Calu3 (cell line): ENCODE results near the gene TFDP2. TPM values are rescaled to one million over a fixed set of nuclear protein-coding genes. Genes with fewer than 3 reads are reported as not detected.
"Not testable (repeated sequence)": the region's sequence is repeated elsewhere in the genome, so short reads cannot be mapped to it uniquely, and the experiment has no call there.

ENCODE experiments used
- BruUV-seq: library from RNA; stranded (reverse); fragments of 400-500 nt; replicated peaks from 2 replicates; lab custom pipeline; 2021; lab: Mats Ljungman, UMichigan
- CTCF ChIA-PET: fragments of 300-600 bp; sonication (Branson Sonifier 250); formaldehyde crosslinking; loops from one replicate; lab custom pipeline; 2022; ENCODE audit warnings: antibody characterized with exemption; lab: Charles Lee
- DNase-seq: peaks from one replicate; pipeline ENCODE4 v3.0.0; 2022
- H3K27ac Mint-ChIP-seq: one replicate; pipeline ENCODE4 v1.8.0; 2022; ENCODE audit warnings: mixed read lengths; ENCODE audit not compliant: unreplicated experiment
- H3K27me3 Mint-ChIP-seq: one replicate; pipeline ENCODE4 v1.8.0; 2022; ENCODE audit warnings: mixed read lengths; ENCODE audit not compliant: unreplicated experiment
- H3K36me3 Mint-ChIP-seq: one replicate; pipeline ENCODE4 v1.8.0; 2022; ENCODE audit warnings: mild to moderate bottlenecking, moderate library complexity, mixed read lengths; ENCODE audit not compliant: insufficient read depth, unreplicated experiment
- H3K4me1 Mint-ChIP-seq: one replicate; pipeline ENCODE4 v1.8.0; 2022; ENCODE audit warnings: mild to moderate bottlenecking, low read depth, mixed read lengths; ENCODE audit not compliant: unreplicated experiment
- H3K4me3 Mint-ChIP-seq: one replicate; pipeline ENCODE4 v1.8.0; 2022; ENCODE audit warnings: mild to moderate bottlenecking, low read depth, moderate library complexity, mixed read lengths; ENCODE audit not compliant: unreplicated experiment
- H3K9me3 Mint-ChIP-seq: one replicate; pipeline ENCODE4 v1.8.0; 2022; ENCODE audit warnings: low read depth, mixed read lengths; ENCODE audit not compliant: unreplicated experiment
- CTCF ChIP-seq: fragments of 200-600 bp; IDR thresholded peaks from one replicate; pipeline ENCODE4 v1.8.0; 2022; ENCODE audit warnings: antibody characterized with exemption; ENCODE audit not compliant: unreplicated experiment
- intact Hi-C: fragments of 100-400 bp; cut with micrococcal nuclease; formaldehyde crosslinking; loops from one replicate; pipeline ENCODE4 v1.10.0; 2022; ENCODE audit not compliant: unreplicated experiment
- total RNA-seq: library from RNA; stranded (reverse); gene quantifications from 2 replicates; pipeline ENCODE4 v1.2.3, GENCODE V29; 2022

The TFDP2 gene
- total RNA-seq, 1 experiment from 2014 or later, result 54.8 TPM

GRCh38 chr3:141981084-141981483 is 168.3 kb downstream of the TFDP2 start:
- no TSS peak for BruUV-seq
- Mint-ChIP-seq H3K9me3 (no peaks in the 10 kb centered on the region), H3K27ac (no peak overlapping the region), H3K27me3 (no peaks in the 10 kb centered on the region), H3K4me1 (no peaks in the 10 kb centered on the region), H3K36me3 (peaks cover 5% of the 10 kb centered on the region), H3K4me3 (no peak overlapping the region)
- no peak for DNase-seq
- intact Hi-C loops, result no loop called here
- CTCF ChIA-PET, result no interaction called here
- TF ChIP-seq CTCF, result no peak

DNA sequence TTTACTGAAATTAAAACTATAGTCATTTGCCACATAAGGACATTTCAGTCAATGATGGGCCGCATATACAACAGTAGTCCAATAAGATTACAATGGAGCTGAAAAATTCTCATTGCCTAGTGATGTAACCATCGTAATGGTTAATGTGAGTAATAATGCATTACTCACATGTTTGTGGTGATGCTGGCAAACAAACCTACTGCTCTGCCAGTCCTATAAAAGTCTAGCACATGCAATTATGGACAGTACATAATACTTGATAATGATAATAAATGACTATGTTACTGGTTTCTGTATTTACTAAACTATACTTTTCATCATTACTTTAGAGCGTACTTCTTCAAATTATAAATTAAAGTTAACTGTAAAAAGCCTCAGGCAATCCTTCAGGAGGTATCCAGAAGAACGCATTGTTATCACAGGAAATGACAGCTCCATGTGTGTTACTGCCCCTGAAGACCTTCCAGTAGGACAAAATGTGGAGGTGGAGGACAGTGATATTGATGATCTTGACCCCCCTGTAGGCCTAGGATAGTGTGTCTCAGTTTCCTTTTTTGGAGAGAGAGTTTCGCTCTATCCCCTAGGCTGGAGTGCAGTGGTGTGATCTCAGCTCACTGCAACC is 170.2 kb downstream of the TFDP2 start:
- no peak for DNase-seq
- no peaks in the 10 kb centered on the region for H3K9me3 Mint-ChIP-seq
- CTCF ChIA-PET, result interaction anchor here (0.6 to 0.7 kb wide), 2 partner anchors 393 to 519 kb away, joined by 3 read pairs; no protein-coding TSS in a partner anchor
- no peaks in the 10 kb centered on the region for H3K27me3 Mint-ChIP-seq
- no peaks in the 10 kb centered on the region for H3K4me1 Mint-ChIP-seq
- H3K36me3 Mint-ChIP-seq, result peaks cover 5% of the 10 kb centered on the region
- intact Hi-C loops, result no loop called here
- no TSS peak for BruUV-seq
- H3K27ac Mint-ChIP-seq, result no peak overlapping the region
- no peak for TF ChIP-seq CTCF
- H3K4me3 Mint-ChIP-seq, result no peak overlapping the region

DNA sequence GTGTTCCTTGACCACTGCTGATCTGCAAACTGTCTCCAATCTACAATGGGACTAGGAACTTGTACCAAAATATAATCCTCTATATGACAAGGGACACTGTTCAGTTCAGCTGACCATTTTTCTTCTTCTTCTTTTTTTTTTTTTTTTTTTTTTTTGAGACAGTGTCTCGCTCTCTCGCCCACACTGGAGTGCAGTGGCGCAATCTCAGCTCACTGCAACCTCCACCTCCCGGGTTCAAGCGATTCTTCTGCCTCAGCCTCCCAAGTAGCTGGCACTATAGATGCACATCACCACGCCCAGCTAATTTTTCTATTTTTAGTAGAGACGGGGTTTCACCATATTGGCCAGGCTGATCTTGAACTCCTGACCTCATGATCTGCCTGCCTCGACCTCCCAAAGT is 174.6 kb downstream of the TFDP2 start:
- H3K27me3 Mint-ChIP-seq, intact Hi-C loops, DNase-seq, H3K27ac Mint-ChIP-seq, H3K36me3 Mint-ChIP-seq, H3K9me3 Mint-ChIP-seq, BruUV-seq, H3K4me3 Mint-ChIP-seq, H3K4me1 Mint-ChIP-seq: not testable (repeated sequence)
- CTCF ChIA-PET, result interaction anchor here (0.6 kb wide), 1 partner anchor 854 kb away, joined by 5 read pairs; no protein-coding TSS in a partner anchor

DNA sequence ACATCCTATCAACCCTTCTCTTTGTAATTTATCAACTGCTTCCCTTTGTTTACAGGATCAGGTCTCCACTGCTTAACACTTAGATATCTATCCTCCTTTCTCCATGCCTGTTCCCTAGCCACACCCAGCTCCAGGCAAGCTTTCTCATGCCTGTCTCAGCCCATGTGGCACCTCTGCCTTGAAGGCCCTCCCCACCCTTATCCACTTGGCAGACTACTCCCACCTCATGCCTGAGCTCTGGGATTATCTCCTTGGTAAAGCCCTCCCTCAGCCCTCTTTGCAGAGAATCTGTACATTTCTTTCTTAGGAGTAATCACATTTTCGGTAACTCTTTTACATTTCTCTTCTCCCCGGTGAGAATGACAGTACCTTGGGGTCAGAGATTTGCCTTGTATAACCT is 176.9 kb downstream of the TFDP2 start:
- CTCF ChIA-PET, result no interaction called here
- intact Hi-C loops, result no loop called here
- DNase-seq, result no peak
- Mint-ChIP-seq H3K27me3 (no peaks in the 10 kb centered on the region), H3K36me3 (no peaks in the 10 kb centered on the region), H3K4me1 (peaks cover 7% of the 10 kb centered on the region), H3K27ac (no peak overlapping the region), H3K9me3 (no peaks in the 10 kb centered on the region), H3K4me3 (no peak overlapping the region)
- no peak for TF ChIP-seq CTCF
- no TSS peak for BruUV-seq

- no peaks in the 10 kb centered on the region for H3K9me3 Mint-ChIP-seq
- H3K27me3 Mint-ChIP-seq, result no peaks in the 10 kb centered on the region
- DNase-seq, result no peak
- H3K4me1 Mint-ChIP-seq, result peaks cover 10% of the 10 kb centered on the region
- intact Hi-C loops, result no loop called here
- CTCF ChIA-PET, result interaction anchor here (0.7 kb wide), 1 partner anchor 571 kb away, joined by 13 read pairs; no protein-coding TSS in a partner anchor
- no peak overlapping the region for H3K27ac Mint-ChIP-seq
- H3K36me3 Mint-ChIP-seq, result no peaks in the 10 kb centered on the region
- TF ChIP-seq CTCF, result no peak
- no TSS peak for BruUV-seq
- H3K4me3 Mint-ChIP-seq, result no peak overlapping the region
These were observed 177.8 kb downstream of the TFDP2 start for GRCh38 chr3:141971571-141971970.
